Fibroblast of lung (primary cell): ENCODE data around the gene CDCA8.

Experiments used
- CTCF ChIP-seq, 2 donors: IDR thresholded peaks in 1 of 2; conservative IDR thresholded peaks in 1 of 2; 1 replicate in 1 of 2; 2 replicates in 1 of 2; pipeline ENCODE4 v1.5.1; 2011 to 2012; ENCODE audit warnings: low read length in 2 of 2, control low read depth in 1 of 2, inconsistent platforms in 1 of 2, low read depth in 1 of 2, mild to moderate bottlenecking in 1 of 2
- EZH2 ChIP-seq: IDR thresholded peaks from 2 replicates; pipeline ENCODE4 v1.5.1; 2012; ENCODE audit warnings: low read length, control low read depth, mild to moderate bottlenecking; ENCODE audit errors: missing control alignments

- TF ChIP-seq CTCF (conservative IDR thresholded peaks at IDR 0.05 in 1 of 2, IDR thresholded peaks at IDR 0.05 in 1 of 2; ENCODE audit: low read depth in 1 of 2, low read length in 2 of 2) (no peak), EZH2 (no peak)
These were observed 10.7 kb downstream of the CDCA8 start for GRCh38 chr1:37703061-37703460.
